Measurements from ENCODE around the gene SOX5. TPM values are rescaled to one million over a fixed set of nuclear protein-coding genes. Genes with fewer than 3 reads are reported as not detected.

SOX5 gene
- total RNA-seq, 4 donors from 2014 or later: 47.1 to 56.8 (median 50.2) TPM

DNA sequence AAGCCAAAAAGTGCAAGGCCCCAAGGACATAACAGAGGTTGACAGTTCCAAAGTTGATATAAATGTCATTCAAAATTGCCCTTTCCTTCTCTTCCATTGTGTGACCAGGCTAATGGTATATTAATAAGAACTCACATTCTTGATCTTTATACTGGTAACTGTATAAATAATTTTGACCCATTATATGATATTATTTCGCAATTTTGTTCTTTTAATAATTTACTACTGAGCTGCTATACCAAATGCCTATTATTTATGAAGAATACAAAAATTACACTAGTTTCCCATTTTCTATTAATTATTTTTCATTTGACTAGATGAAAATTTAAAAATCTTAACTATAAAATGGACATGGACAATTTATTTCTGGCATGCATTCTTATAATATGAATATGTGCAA lies 370.2 kb downstream of the SOX5 start:
- TF ChIP-seq, protein P1, sequence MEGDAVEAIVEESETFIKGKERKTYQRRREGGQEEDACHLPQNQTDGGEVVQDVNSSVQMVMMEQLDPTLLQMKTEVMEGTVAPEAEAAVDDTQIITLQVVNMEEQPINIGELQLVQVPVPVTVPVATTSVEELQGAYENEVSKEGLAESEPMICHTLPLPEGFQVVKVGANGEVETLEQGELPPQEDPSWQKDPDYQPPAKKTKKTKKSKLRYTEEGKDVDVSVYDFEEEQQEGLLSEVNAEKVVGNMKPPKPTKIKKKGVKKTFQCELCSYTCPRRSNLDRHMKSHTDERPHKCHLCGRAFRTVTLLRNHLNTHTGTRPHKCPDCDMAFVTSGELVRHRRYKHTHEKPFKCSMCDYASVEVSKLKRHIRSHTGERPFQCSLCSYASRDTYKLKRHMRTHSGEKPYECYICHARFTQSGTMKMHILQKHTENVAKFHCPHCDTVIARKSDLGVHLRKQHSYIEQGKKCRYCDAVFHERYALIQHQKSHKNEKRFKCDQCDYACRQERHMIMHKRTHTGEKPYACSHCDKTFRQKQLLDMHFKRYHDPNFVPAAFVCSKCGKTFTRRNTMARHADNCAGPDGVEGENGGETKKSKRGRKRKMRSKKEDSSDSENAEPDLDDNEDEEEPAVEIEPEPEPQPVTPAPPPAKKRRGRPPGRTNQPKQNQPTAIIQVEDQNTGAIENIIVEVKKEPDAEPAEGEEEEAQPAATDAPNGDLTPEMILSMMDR (IDR thresholded peaks at IDR 0.05; ENCODE audit: low read depth): no peak

DNA sequence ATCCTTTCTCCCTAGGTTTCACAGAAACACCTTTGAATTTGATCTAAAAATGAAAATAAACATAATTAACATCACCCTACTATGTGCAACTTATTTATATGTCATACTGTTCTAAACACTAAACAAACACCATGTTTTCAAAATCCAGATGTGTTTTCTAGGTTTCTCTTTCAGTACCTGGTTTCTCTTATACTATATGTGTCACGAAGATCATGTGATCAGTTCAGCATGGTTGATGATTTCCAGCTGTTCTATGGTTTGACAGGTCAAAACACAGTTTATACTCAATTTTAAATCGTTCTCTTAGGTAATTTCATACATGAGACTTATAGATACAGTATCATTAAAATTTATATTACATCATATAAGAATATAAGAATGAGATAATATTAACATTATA lies 373.1 kb downstream of the SOX5 start:
- TF ChIP-seq, protein P1 (IDR thresholded peaks at IDR 0.05; ENCODE audit: low read depth): no peak

DNA sequence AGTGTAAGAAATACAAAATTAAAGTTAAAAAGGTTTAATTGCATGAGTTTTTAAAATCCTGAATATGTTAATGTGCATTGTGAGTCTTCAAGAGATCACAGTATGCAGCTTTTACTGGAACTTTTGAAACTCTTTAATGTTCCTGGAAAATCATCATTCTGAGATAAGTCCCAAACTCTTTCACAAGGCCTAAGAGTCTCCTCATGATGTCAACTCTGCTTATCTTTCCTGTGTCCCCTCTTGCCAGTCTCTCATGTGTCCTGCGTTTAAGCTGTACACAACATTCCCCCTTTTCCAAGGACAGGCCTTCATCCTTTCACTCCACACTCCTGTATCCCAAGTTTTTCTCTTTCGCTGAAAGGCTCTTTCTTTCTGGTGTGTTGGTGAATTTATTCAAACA lies 380.1 kb downstream of the SOX5 start:
- TF ChIP-seq, protein P1 (IDR thresholded peaks at IDR 0.05; ENCODE audit: low read depth): no peak

DNA sequence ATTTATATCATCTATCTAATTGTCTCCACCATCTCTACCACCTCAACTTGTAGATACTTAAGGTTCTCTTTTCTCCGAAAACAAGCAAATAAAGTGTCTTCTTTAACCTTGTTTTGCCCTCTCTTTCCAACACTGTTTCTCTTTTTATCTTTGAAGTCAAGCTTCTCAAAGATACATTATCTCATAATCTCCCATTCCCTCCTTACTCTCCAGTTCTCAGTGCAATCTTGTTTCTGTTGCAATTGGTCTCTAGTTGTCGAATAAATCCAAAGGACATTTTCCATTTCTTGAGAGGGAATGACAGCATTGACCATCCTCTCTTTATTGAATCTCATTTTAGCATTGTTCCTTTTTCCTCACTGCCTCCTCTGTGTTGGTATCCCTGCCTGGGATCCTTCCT lies 383.3 kb downstream of the SOX5 start:
- TF ChIP-seq, protein P1 (IDR thresholded peaks at IDR 0.05; ENCODE audit: low read depth): no peak

DNA sequence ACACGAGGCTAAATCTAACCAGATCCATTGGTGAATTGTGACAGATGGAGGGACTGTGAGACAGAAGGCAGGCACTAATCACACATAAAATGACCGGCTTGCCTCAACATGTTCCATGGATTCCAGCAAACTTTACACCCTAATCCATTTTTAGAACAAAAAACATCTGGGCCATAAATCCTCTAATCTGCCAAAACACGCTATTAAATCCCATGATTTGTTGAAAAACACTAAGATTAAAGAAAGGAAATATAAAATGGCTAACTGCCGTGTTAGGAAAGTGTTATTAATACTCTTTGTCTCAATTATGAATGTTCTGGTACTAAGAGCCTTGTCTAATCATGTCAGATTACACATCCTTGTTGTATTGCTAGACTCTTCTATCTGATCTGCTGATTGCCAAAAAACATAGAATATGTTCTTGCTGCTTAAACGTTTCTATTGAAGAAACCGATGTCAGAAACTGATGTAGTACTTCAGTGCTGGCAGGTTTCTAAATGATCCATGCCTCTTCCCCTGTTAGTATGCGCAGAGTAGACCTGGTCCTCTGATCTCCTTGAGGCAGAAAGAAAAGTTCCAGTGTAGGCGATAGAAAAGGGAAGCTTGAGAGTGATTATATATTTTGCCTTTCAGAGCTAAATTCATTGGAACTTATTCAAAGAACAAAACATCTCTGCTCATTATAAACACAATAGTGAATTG lies 384.9 kb downstream of the SOX5 start:
- TF ChIP-seq, protein P1 (IDR thresholded peaks at IDR 0.05; ENCODE audit: low read depth): no peak

DNA sequence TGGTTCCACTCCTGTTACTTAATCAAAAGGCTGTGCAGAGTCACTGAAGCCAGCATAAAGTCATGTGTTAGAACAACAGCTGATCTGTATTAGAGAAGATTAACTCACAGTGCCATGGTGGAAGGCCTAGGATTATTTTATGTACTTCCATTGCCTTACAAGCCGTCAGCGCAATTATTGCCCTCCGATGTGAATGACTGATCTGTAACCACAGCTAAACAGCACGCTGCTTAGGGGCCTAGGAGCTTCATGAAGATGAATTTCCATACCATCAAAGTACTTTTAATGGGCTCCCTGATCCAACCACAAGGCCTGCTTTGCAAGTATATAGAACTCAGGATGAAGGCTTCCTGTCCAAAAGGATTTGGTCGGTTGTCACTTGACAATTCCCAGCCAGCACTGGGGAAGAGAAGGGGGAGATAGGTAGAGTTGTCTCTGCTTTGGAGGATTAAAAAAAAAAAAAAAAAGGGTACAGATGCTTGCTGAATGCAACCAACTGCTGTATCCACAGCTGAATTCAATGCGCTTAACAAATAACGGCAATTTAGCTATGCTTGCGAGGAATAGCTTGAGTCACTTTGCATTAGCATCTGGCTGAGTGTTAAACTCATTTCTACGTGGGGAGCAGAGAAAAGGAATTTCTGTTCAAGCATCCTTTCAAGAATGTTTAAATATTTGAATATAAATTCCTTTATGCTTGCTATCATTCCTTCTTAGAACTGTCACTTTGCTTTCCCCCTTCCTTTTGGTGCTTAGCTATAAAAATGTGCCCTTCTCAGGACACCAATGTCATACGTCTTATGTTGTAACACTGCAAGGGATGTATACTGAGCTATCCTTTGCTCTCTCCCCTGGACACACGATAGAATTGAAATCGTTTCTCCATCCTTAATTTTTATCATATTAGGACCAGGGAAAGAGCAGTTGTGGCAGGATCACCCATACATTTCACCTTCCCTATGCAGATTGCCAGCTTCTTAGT lies 387.8 kb downstream of the SOX5 start:
- TF ChIP-seq, protein P1 (IDR thresholded peaks at IDR 0.05; ENCODE audit: low read depth): no peak

DNA sequence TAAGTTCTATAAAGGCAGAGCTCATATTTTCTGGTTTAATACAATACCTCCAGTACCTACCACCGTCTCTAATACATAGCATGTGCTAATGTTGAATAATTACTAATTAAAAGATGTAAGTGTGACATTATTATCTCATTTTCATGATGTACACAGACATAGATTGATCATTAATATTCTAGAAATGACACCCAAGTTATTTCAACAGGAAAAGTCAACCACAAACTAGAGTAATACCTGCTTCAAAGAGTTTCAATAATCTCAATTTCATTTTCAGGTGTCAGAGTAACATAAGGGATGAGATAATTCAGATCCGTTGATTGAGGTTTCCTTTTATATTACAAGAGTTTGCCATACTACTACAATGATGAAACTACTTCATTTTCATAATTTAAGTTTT lies 388.9 kb downstream of the SOX5 start:
- TF ChIP-seq, protein P1 (IDR thresholded peaks at IDR 0.05; ENCODE audit: low read depth): no peak

All from subcutaneous adipose tissue (tissue), 4 donors.